SK-N-SH treated with all-trans-retinoic acid at 6 μM for 48 hours (cell line): ENCODE measurements around the gene DAB2IP.
A peak's percentile ranks its signal among the peaks of the same experiment; 100 is the strongest.

Source experiments
- ATAC-seq: fragments of 200-7000 bp; cut with Tn5 transposase; 3 replicates; pipeline ENCODE4 v1.9.1; 2020; ENCODE audit warnings: mild to moderate bottlenecking, moderate library complexity
- ARNTL ChIP-seq: fragments of 450-650 bp; formaldehyde crosslinking; IDR thresholded peaks from 2 replicates; pipeline ENCODE4 v1.5.0; 2020; ENCODE audit warnings: low read depth, mild to moderate bottlenecking, moderate library complexity, borderline replicate concordance
- BACH2 ChIP-seq: fragments of 250-450 bp; sonication (Bioruptor Pico); IDR thresholded peaks from 2 replicates; pipeline ENCODE4 v1.9.0; 2021; ENCODE audit warnings: mild to moderate bottlenecking, borderline replicate concordance
- CREB5 ChIP-seq: fragments of 250-450 bp; sonication (Bioruptor Pico); IDR thresholded peaks from 2 replicates; pipeline ENCODE4 v1.5.1; 2020; ENCODE audit warnings: low read depth, mild to moderate bottlenecking, moderate library complexity
- CSDC2 ChIP-seq: fragments of 250-450 bp; sonication (Bioruptor Pico); IDR thresholded peaks from 2 replicates; pipeline ENCODE4 v1.5.0; 2020; ENCODE audit warnings: mild to moderate bottlenecking, moderate library complexity
- CSRNP3 ChIP-seq: fragments of 250-450 bp; sonication (Bioruptor Pico); IDR thresholded peaks from 2 replicates; pipeline ENCODE4 v1.5.1; 2021; ENCODE audit warnings: mild to moderate bottlenecking, moderate library complexity
- ESRRG ChIP-seq: fragments of 250-450 bp; sonication (Bioruptor Pico); IDR thresholded peaks from 2 replicates; pipeline ENCODE4 v1.6.1; 2021; ENCODE audit warnings: mild to moderate bottlenecking
- GLIS3 ChIP-seq: fragments of 250-450 bp; sonication (Bioruptor Pico); IDR thresholded peaks from 2 replicates; pipeline ENCODE4 v1.5.0; 2020; ENCODE audit warnings: mild to moderate bottlenecking, moderate library complexity
- ISL1 ChIP-seq: fragments of 250-450 bp; sonication (Bioruptor Pico); IDR thresholded peaks from 2 replicates; pipeline ENCODE4 v2.1.2; 2022; ENCODE audit warnings: mild to moderate bottlenecking, moderate library complexity
- OSR1 ChIP-seq: fragments of 250-450 bp; sonication (Bioruptor Pico); IDR thresholded peaks from 2 replicates; pipeline ENCODE4 v1.8.0; 2022; ENCODE audit warnings: moderate library complexity, mild to moderate bottlenecking, inconsistent platforms
- PATZ1 ChIP-seq: fragments of 250-450 bp; sonication (Bioruptor Pico); IDR thresholded peaks from 2 replicates; pipeline ENCODE4 v1.8.0; 2020; ENCODE audit warnings: mild to moderate bottlenecking, moderate library complexity, borderline replicate concordance
- POU6F1 ChIP-seq: fragments of 250-450 bp; sonication (Bioruptor Pico); IDR thresholded peaks from 2 replicates; pipeline ENCODE4 v1.8.0; 2021; ENCODE audit warnings: low read depth, mild to moderate bottlenecking, moderate library complexity, borderline replicate concordance
- PPARA ChIP-seq: fragments of 250-450 bp; sonication (Bioruptor Pico); IDR thresholded peaks from 2 replicates; pipeline ENCODE4 v1.5.0; 2020; ENCODE audit warnings: mild to moderate bottlenecking, borderline replicate concordance
- RARB ChIP-seq: fragments of 250-450 bp; sonication (Bioruptor Pico); IDR thresholded peaks from 2 replicates; pipeline ENCODE4 v1.8.0; 2021; ENCODE audit warnings: mild to moderate bottlenecking, moderate library complexity
- SNAI2 ChIP-seq: fragments of 250-450 bp; sonication (Bioruptor Pico); IDR thresholded peaks from 2 replicates; pipeline ENCODE4 v1.5.0; 2020; ENCODE audit warnings: mild to moderate bottlenecking, moderate library complexity
- TCF4 ChIP-seq: fragments of 250-450 bp; sonication (Bioruptor Pico); IDR thresholded peaks from 2 replicates; pipeline ENCODE4 v1.8.0; 2021; ENCODE audit warnings: mild to moderate bottlenecking, moderate library complexity, borderline replicate concordance
- TOX ChIP-seq: fragments of 250-450 bp; sonication (Bioruptor Pico); IDR thresholded peaks from 2 replicates; pipeline ENCODE4 v1.8.0; 2021; ENCODE audit warnings: mild to moderate bottlenecking, moderate library complexity, borderline replicate concordance
- TSHZ2 ChIP-seq: fragments of 250-450 bp; sonication (Bioruptor Pico); IDR thresholded peaks from 2 replicates; pipeline ENCODE4 v1.5.0; 2020; ENCODE audit warnings: mild to moderate bottlenecking, moderate library complexity
- ZC3H10 ChIP-seq: fragments of 250-450 bp; sonication (Bioruptor Pico); IDR thresholded peaks from 2 replicates; pipeline ENCODE4 v1.5.1; 2021; ENCODE audit warnings: mild to moderate bottlenecking, moderate library complexity
- ZFP30 ChIP-seq: fragments of 450-650 bp; formaldehyde crosslinking; IDR thresholded peaks from 2 replicates; pipeline ENCODE4 v1.5.0; 2022; ENCODE audit warnings: mild to moderate bottlenecking, moderate library complexity
- ZNF565 ChIP-seq: fragments of 450-650 bp; formaldehyde crosslinking; conservative IDR thresholded peaks from 2 replicates; pipeline ENCODE4 v1.5.0; 2020; ENCODE audit warnings: low read depth, mild to moderate bottlenecking, moderate library complexity
- ZNF70 ChIP-seq: fragments of 450-650 bp; formaldehyde crosslinking; IDR thresholded peaks from 2 replicates; pipeline ENCODE4 v1.5.0; 2020; ENCODE audit warnings: mild to moderate bottlenecking, moderate library complexity
- ZNF8 ChIP-seq: fragments of 450-650 bp; formaldehyde crosslinking; IDR thresholded peaks from 2 replicates; pipeline ENCODE4 v1.5.0; 2020; ENCODE audit warnings: mild to moderate bottlenecking, moderate library complexity

The DAB2IP gene

GRCh38 chr9:121720311-121721057 lies 69.0 kb downstream of the DAB2IP start:
- TF ChIP-seq POU6F1 (CRISPR knock-in tag) (no peak), BACH2 (CRISPR knock-in tag) (no peak), PPARA (CRISPR knock-in tag) (no peak), CSDC2 (no peak), ZFP30 (CRISPR knock-in tag) (no peak), ESRRG (no peak), TOX (no peak), ZNF8 (CRISPR knock-in tag) (no peak), RARB (no peak), TSHZ2 (CRISPR knock-in tag) (no peak), TCF4 (CRISPR knock-in tag) (no peak), PATZ1 (no peak), ZC3H10 (CRISPR knock-in tag) (no peak), GLIS3 (CRISPR knock-in tag) (no peak), CSRNP3 (CRISPR knock-in tag) (no peak), SNAI2 (CRISPR knock-in tag) (no peak), ZNF70 (CRISPR knock-in tag) (no peak), ISL1 (CRISPR knock-in tag) (no peak)
- ATAC-seq = no peak

GRCh38 chr9:121721058-121721350 lies 69.6 kb downstream of the DAB2IP start:
- ATAC-seq = peak; percentile 37; the same call in 2 of the 3 replicates
- TF ChIP-seq BACH2 (CRISPR knock-in tag) = no peak
- TF ChIP-seq ZC3H10 (CRISPR knock-in tag) = no peak
- TF ChIP-seq TSHZ2 (CRISPR knock-in tag) = no peak
- TF ChIP-seq PPARA (CRISPR knock-in tag) = no peak
- no peak for TF ChIP-seq CSRNP3 (CRISPR knock-in tag)
- TF ChIP-seq OSR1 = no peak
- TF ChIP-seq ZFP30 (CRISPR knock-in tag) = no peak
- TF ChIP-seq ZNF70 (CRISPR knock-in tag) = no peak
- TF ChIP-seq ARNTL (CRISPR knock-in tag) = no peak
- no peak for TF ChIP-seq ESRRG
- TF ChIP-seq SNAI2 (CRISPR knock-in tag) = no peak
- TF ChIP-seq ZNF565 (CRISPR knock-in tag) = no peak
- TF ChIP-seq CREB5 (CRISPR knock-in tag) = no peak
- no peak for TF ChIP-seq ZNF8 (CRISPR knock-in tag)
- TF ChIP-seq RARB = no peak
